ENCODE measurements around the gene ARID5B.

Gene ARID5B

DNA sequence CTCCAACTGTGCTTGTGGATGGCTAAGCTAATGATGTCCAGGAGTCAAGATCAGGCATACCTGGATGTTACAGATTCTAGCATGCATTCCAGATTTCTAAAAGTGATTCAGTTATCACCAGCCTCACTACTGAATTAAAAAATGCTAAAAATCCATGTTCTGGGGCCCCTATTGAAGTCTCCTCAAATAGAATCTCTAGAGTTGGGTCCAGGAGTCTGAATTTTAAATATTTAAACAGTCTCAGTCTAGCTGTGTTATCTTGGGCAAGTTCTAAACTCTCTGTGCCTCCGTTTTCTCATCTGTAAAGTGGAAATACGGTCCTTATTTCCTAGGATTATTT is 5.0 kb downstream of the ARID5B start:
- Histone ChIP-seq H3K27ac (ENCODE audit: extremely low read depth, low read depth, low read length) (no peak overlapping the region), H3K9me3 (ENCODE audit: control insufficient read depth, insufficient read depth, low read depth, low read length) (no peaks in the 10 kb centered on the region), H3K36me3 (ENCODE audit: control insufficient read depth in 2 of 2, insufficient read depth in 1 of 2, low read length in 2 of 2) (no peaks in the 10 kb centered on the region), H3K4me3 (ENCODE audit: low read depth, low read length) (no peak overlapping the region), H3K4me1 (ENCODE audit: control insufficient read depth, insufficient read depth, low read length) (peaks cover 4% of the 10 kb centered on the region; the same call in 1 of the 2 replicates)
- POLR2A ChIA-PET, result no interaction called here
- no peak for TF ChIP-seq ZNF521 (tag by site-specific recombination; IDR thresholded peaks at IDR 0.05)
- peak; percentile 52 for TF ChIP-seq ZBTB20 (tag by site-specific recombination; IDR thresholded peaks at IDR 0.05)
- CTCF ChIA-PET, result interaction anchor here (0.9 to 1.1 kb wide), 3 partner anchors 9 to 338 kb away, joined by 3 to 6 read pairs (median 3); no protein-coding TSS in a partner anchor

GRCh38 chr10:61907011-61907410 is 5.5 kb downstream of the ARID5B start:
- no peaks in the 10 kb centered on the region for H3K36me3 ChIP-seq (ENCODE audit: control insufficient read depth in 2 of 2, insufficient read depth in 1 of 2, low read length in 2 of 2)
- peaks cover 4% of the 10 kb centered on the region; the same call in 1 of the 2 replicates for H3K4me1 ChIP-seq (ENCODE audit: control insufficient read depth, insufficient read depth, low read length)
- POLR2A ChIA-PET, result no interaction called here
- TF ChIP-seq, protein P1, sequence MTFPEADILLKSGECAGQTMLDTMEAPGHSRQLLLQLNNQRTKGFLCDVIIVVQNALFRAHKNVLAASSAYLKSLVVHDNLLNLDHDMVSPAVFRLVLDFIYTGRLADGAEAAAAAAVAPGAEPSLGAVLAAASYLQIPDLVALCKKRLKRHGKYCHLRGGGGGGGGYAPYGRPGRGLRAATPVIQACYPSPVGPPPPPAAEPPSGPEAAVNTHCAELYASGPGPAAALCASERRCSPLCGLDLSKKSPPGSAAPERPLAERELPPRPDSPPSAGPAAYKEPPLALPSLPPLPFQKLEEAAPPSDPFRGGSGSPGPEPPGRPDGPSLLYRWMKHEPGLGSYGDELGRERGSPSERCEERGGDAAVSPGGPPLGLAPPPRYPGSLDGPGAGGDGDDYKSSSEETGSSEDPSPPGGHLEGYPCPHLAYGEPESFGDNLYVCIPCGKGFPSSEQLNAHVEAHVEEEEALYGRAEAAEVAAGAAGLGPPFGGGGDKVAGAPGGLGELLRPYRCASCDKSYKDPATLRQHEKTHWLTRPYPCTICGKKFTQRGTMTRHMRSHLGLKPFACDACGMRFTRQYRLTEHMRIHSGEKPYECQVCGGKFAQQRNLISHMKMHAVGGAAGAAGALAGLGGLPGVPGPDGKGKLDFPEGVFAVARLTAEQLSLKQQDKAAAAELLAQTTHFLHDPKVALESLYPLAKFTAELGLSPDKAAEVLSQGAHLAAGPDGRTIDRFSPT (tag by site-specific recombination; IDR thresholded peaks at IDR 0.05), result no peak
- no peak for TF ChIP-seq ZNF239 (tag by site-specific recombination; IDR thresholded peaks at IDR 0.05)
- TF ChIP-seq SCRT2 (tag by site-specific recombination; IDR thresholded peaks at IDR 0.05), result no peak
- TF ChIP-seq ZNF610 (tag by site-specific recombination; IDR thresholded peaks at IDR 0.05; ENCODE audit: borderline replicate concordance), result no peak
- no peak for TF ChIP-seq ZNF707 (tag by site-specific recombination; IDR thresholded peaks at IDR 0.05)
- no peak for TF ChIP-seq ZNF2 (tag by site-specific recombination; IDR thresholded peaks at IDR 0.05)
- no peak for TF ChIP-seq ZNF37A (tag by site-specific recombination; IDR thresholded peaks at IDR 0.05)
- no peak for TF ChIP-seq ZNF404 (tag by site-specific recombination; IDR thresholded peaks at IDR 0.05)
- no peak for TF ChIP-seq HOXA7 (CRISPR knock-in tag; IDR thresholded peaks at IDR 0.05; ENCODE audit: borderline replicate concordance)
- no peak for TF ChIP-seq AEBP2 (tag by site-specific recombination; IDR thresholded peaks at IDR 0.05; ENCODE audit: borderline replicate concordance)
- H3K27ac ChIP-seq (ENCODE audit: extremely low read depth, low read depth, low read length), result no peak overlapping the region
- H3K4me3 ChIP-seq (ENCODE audit: low read depth, low read length), result no peak overlapping the region
- H3K9me3 ChIP-seq (ENCODE audit: control insufficient read depth, insufficient read depth, low read depth, low read length), result no peaks in the 10 kb centered on the region
- CTCF ChIA-PET, result interaction anchor here (0.6 to 1.1 kb wide), 4 partner anchors 8 to 338 kb away, joined by 3 to 6 read pairs (median 3); no protein-coding TSS in a partner anchor

DNA sequence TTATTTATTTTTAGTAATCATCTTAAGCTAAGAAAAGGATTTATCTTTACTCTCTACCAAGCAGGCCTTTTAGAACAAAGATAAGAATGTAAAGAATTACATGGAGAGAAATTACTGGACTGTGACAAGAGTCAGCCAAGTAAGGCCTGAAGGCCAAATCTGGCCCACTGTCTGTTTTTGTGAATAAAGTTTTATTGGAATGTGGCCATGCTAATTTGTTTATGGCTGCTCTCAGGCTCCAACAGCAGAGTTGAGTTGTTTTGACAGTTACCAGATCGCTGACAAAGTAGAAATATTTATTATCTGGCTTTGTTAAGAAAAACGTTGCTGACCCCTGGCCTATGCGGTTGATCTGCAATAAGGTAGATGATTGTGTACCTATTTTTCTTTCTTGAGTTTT is 6.1 kb downstream of the ARID5B start:
- POLR2A ChIA-PET, result no interaction called here
- Histone ChIP-seq H3K4me3 (ENCODE audit: low read depth, low read length) (no peak overlapping the region), H3K9me3 (ENCODE audit: control insufficient read depth, insufficient read depth, low read depth, low read length) (no peaks in the 10 kb centered on the region), H3K27ac (ENCODE audit: extremely low read depth, low read depth, low read length) (no peak overlapping the region), H3K36me3 (ENCODE audit: control insufficient read depth in 2 of 2, insufficient read depth in 1 of 2, low read length in 2 of 2) (no peaks in the 10 kb centered on the region), H3K4me1 (ENCODE audit: control insufficient read depth, insufficient read depth, low read length) (peaks cover 4% of the 10 kb centered on the region; the same call in 1 of the 2 replicates)
- CTCF ChIA-PET, result no interaction called here
- TF ChIP-seq YY1 (tag by site-specific recombination; IDR thresholded peaks at IDR 0.05) (0 out of 2 replicates have a peak, but pooled peaks have one; percentile 23), SP3 (tag by site-specific recombination; IDR thresholded peaks at IDR 0.05) (no peak), BCL11B (tag by site-specific recombination; IDR thresholded peaks at IDR 0.05; ENCODE audit: low read depth) (no peak), ZNF423 (tag by site-specific recombination; IDR thresholded peaks at IDR 0.05) (no peak), ZNF214 (tag by site-specific recombination; IDR thresholded peaks at IDR 0.05; ENCODE audit: borderline replicate concordance) (no peak), ZNF426 (tag by site-specific recombination; IDR thresholded peaks at IDR 0.05) (no peak), ZNF2 (tag by site-specific recombination; IDR thresholded peaks at IDR 0.05) (no peak), HOXD13 (CRISPR knock-in tag; IDR thresholded peaks at IDR 0.05; ENCODE audit: borderline replicate concordance) (no peak), ZNF660 (tag by site-specific recombination; IDR thresholded peaks at IDR 0.05) (no peak), ZNF529 (tag by site-specific recombination; IDR thresholded peaks at IDR 0.05; ENCODE audit: insufficient replicate concordance) (no peak)
- TF ChIP-seq, protein P2, sequence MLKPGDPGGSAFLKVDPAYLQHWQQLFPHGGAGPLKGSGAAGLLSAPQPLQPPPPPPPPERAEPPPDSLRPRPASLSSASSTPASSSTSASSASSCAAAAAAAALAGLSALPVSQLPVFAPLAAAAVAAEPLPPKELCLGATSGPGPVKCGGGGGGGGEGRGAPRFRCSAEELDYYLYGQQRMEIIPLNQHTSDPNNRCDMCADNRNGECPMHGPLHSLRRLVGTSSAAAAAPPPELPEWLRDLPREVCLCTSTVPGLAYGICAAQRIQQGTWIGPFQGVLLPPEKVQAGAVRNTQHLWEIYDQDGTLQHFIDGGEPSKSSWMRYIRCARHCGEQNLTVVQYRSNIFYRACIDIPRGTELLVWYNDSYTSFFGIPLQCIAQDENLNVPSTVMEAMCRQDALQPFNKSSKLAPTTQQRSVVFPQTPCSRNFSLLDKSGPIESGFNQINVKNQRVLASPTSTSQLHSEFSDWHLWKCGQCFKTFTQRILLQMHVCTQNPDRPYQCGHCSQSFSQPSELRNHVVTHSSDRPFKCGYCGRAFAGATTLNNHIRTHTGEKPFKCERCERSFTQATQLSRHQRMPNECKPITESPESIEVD (tag by site-specific recombination; IDR thresholded peaks at IDR 0.05), result 0 out of 2 replicates have a peak, but pooled peaks have one; percentile 15
- TF ChIP-seq, protein P3, sequence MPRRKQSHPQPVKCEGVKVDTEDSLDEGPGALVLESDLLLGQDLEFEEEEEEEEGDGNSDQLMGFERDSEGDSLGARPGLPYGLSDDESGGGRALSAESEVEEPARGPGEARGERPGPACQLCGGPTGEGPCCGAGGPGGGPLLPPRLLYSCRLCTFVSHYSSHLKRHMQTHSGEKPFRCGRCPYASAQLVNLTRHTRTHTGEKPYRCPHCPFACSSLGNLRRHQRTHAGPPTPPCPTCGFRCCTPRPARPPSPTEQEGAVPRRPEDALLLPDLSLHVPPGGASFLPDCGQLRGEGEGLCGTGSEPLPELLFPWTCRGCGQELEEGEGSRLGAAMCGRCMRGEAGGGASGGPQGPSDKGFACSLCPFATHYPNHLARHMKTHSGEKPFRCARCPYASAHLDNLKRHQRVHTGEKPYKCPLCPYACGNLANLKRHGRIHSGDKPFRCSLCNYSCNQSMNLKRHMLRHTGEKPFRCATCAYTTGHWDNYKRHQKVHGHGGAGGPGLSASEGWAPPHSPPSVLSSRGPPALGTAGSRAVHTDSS (tag by site-specific recombination; IDR thresholded peaks at IDR 0.05), result no peak

Data from HEK293 (cell line).